Ectodermal cell (in vitro differentiated cells): ENCODE measurements around the gene C1orf232.

ENCODE experiments used
- H3K27ac ChIP-seq: 2 replicates; pipeline ENCODE4 v1.7.0; 2013; ENCODE audit warnings: mild to moderate bottlenecking, low read depth, low read length; ENCODE audit not compliant: insufficient read depth, poor library complexity, severe bottlenecking
- H3K27me3 ChIP-seq: 2 replicates; pipeline ENCODE4 v1.7.0; 2013; ENCODE audit warnings: mild to moderate bottlenecking, low read length; ENCODE audit not compliant: insufficient read depth, control insufficient read depth, poor library complexity, severe bottlenecking
- H3K36me3 ChIP-seq: one replicate; pipeline ENCODE4 v1.7.0; 2013; ENCODE audit warnings: low read length; ENCODE audit not compliant: control insufficient read depth, insufficient read depth
- H3K4me1 ChIP-seq: one replicate; pipeline ENCODE4 v1.7.0; 2013; ENCODE audit warnings: low read length; ENCODE audit not compliant: control insufficient read depth, insufficient read depth
- H3K4me3 ChIP-seq: 2 replicates; pipeline ENCODE4 v1.7.0; 2013; ENCODE audit warnings: low read depth, low read length, control low read depth; ENCODE audit not compliant: insufficient read depth
- H3K9me3 ChIP-seq: 2 replicates; pipeline ENCODE4 v1.7.0; 2013; ENCODE audit warnings: mild to moderate bottlenecking, low read length, moderate library complexity; ENCODE audit not compliant: control insufficient read depth
- WGBS, 2 experiments: methylation state at CpG; one replicate each; pipeline ENCODE4 v1.1.7; 2013; ENCODE audit warnings: missing lambda C conversion rate in 2 of 2; 5-methylcytosine and 5-hydroxymethylcytosine counted together

The C1orf232 gene

GRCh38 chr1:26138974-26139558 lies 29.7 kb downstream of the C1orf232 start:
- Histone ChIP-seq H3K27me3 (no peaks in the 10 kb centered on the region), H3K36me3 (no peaks in the 10 kb centered on the region), H3K27ac (no peak overlapping the region), H3K4me3 (no peak overlapping the region), H3K4me1 (no peaks in the 10 kb centered on the region), H3K9me3 (no peaks in the 10 kb centered on the region)
- WGBS, 2 experiments, result 83 to 86% methylated on average over 3 of the region's 3 CpGs

DNA sequence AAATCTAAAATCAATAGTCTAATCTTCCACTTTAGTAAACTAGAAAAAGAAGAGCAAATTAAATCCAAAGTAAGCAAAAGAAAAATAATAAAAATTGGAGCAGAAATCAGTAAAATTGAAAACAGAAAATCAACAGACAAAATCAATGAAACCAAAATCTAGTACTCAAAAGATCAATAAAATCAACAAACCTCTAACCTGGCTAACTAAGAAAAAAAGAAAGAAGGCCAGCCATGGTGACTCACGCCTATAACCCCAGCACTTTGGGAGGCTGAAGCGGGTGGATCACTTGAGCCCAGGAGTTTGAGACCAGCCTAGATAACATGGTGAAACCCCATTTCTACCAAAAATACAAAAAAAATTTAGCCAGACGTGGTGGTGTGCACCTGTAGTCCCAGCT lies 34.3 kb downstream of the C1orf232 start:
- Histone ChIP-seq H3K9me3 (no peaks in the 10 kb centered on the region), H3K36me3 (no peaks in the 10 kb centered on the region), H3K27ac (no peak overlapping the region), H3K27me3 (no peaks in the 10 kb centered on the region), H3K4me1 (no peaks in the 10 kb centered on the region), H3K4me3 (no peak overlapping the region)
- WGBS, 2 experiments, result 88 to 93% methylated on average over 3 of the region's 3 CpGs

DNA sequence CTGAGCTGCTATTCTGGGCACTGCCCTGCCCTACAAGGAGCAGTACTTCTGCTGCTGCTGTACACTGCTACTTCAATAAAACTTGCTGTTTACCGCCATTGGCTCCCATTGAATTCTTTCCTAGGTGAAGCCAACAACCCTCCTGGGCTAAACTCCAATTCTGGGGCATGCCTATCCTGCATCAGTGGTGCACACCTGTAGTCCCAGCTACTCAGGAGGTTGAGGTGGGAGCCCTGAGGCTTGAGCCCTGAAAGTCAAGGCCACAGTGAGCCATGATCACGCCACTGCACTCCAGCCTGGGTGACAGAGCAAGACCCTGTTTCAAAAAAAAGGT lies 36.0 kb downstream of the C1orf232 start:
- WGBS, 2 experiments, result 85 to 91% methylated on average over 2 of the region's 2 CpGs
- H3K4me3 ChIP-seq, result no peak overlapping the region
- H3K36me3 ChIP-seq, result no peaks in the 10 kb centered on the region
- no peaks in the 10 kb centered on the region for H3K27me3 ChIP-seq
- no peaks in the 10 kb centered on the region for H3K9me3 ChIP-seq
- H3K4me1 ChIP-seq, result no peaks in the 10 kb centered on the region
- no peak overlapping the region for H3K27ac ChIP-seq

DNA sequence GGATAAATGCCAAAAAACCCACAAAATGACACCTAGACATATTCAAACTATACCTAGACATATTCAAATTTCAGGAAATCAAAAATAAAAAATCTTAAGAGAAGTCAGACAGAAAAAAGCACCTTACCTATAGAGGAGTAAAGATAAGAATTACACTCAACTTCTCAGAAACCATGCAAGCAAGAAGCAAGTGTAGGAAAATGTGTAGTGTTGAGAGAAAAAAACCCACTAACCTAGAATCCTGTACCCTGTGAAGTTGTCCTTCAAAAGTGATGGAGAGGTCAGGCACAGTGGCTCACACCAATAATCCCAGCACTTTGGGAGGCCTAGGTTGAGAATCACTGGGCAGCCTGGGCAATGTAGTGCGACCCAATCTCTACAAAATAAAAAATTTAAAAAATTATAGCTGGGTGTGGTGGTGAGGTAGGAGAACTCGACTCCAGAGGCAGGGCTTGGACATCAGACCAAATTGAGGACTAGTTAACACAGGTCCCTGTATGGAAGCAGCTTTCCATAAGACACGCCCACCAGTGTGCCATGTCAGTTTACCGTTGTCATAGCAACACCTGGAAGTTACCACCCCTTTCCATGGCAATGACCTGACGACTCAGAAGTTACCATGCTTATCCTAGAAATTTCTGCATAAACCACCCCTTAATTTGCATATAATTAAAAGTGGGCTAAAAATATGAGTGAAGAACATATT lies 36.5 kb downstream of the C1orf232 start:
- no peaks in the 10 kb centered on the region for H3K4me1 ChIP-seq
- H3K27me3 ChIP-seq, result no peaks in the 10 kb centered on the region
- H3K9me3 ChIP-seq, result no peaks in the 10 kb centered on the region
- 73 to 83% methylated on average over 4 of the region's 5 CpGs for WGBS, 2 experiments
- no peak overlapping the region for H3K27ac ChIP-seq
- H3K4me3 ChIP-seq, result no peak overlapping the region
- no peaks in the 10 kb centered on the region for H3K36me3 ChIP-seq

DNA sequence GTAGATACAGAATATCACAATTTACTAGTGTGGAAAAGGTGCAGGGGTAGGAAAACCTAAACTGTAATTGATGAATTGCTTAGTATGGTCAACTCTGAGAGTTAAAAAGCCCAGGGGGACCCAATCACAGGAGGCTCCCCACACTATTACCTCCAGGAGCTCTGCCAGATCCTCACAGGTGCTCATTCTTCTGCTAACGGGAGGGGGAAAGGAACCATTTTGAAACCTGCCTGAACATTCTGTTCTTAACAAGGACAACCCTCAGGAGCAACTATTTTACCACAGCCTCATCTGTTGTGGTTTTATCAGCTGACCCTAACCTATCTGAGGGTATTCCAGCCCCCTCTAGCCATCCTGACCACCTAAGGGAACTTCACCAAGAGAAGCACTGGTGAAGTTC lies 38.1 kb downstream of the C1orf232 start:
- H3K4me3 ChIP-seq, result no peak overlapping the region
- no peaks in the 10 kb centered on the region for H3K27me3 ChIP-seq
- 65 to 80% methylated on average over 1 of the region's 1 CpG for WGBS, 2 experiments
- H3K36me3 ChIP-seq, result no peaks in the 10 kb centered on the region
- no peaks in the 10 kb centered on the region for H3K4me1 ChIP-seq
- no peak overlapping the region for H3K27ac ChIP-seq
- H3K9me3 ChIP-seq, result no peaks in the 10 kb centered on the region

DNA sequence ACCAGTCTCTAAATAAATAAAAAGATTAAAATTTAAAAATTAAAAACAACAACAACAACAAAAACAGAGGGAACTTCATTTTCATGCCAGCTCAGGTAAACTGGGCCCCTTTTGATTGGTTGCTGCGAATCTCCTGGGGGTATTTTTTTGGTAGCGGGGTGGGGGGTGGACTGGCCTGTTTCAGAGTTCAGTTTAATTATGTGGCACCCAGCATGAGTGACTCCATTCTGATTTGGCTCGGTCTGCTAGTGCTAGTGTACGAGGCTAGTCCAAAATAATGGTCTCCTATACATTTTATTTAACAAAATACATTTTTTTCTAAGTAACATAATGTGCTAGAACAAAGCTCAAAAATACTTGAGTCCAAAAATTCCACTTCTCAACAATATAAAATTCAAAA lies 39.0 kb downstream of the C1orf232 start:
- no peaks in the 10 kb centered on the region for H3K4me1 ChIP-seq
- no peaks in the 10 kb centered on the region for H3K27me3 ChIP-seq
- no peak overlapping the region for H3K27ac ChIP-seq
- no peaks in the 10 kb centered on the region for H3K36me3 ChIP-seq
- 89% methylated on average over 3 to 4 of the region's 4 CpGs for WGBS, 2 experiments
- H3K4me3 ChIP-seq, result no peak overlapping the region
- no peaks in the 10 kb centered on the region for H3K9me3 ChIP-seq

DNA sequence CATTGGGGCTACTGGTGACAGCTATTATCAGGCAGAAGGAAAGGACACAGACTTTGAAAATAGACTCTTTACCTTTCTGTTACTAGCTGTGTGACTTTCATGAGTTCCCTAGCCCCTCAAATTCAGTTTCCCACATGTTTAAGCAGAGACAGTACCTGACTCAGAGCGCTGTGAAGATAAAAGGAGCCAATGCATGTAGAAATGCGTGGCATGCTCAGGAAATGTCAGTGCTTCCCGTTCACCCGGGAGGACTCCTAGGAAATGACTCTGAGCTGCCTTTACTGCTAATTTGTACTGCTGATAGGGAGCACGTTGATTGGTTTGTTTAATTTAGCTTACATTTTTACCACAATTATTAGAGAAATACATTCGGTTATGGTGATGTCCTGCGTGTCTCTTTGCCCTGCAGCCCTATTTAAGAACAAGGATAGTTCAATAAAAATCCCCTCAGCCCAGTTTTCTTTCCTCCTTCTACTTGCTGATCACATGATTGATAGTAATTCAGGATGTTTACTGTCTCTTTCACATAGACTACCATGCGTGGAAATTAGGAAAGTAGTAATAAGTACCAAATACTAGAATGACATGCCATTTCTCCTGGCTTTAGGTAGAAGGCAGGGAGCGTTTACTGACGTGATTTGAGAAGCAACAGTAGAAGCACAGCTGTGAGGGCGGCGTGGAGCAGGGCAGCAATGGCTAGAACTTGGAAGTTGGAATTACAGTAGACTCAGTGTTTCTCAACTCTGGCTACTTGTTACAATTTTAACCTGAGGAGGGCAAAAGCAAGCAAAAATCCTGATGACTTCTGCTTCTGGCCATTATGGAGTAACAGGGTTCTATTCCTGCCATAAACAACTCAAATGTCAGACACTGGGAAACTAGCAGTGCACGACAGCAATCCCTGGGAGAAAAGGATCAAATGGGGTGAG lies 41.3 kb downstream of the C1orf232 start:
- Histone ChIP-seq H3K9me3 (no peaks in the 10 kb centered on the region), H3K36me3 (no peaks in the 10 kb centered on the region), H3K27ac (no peak overlapping the region), H3K4me1 (no peaks in the 10 kb centered on the region), H3K27me3 (no peaks in the 10 kb centered on the region), H3K4me3 (no peak overlapping the region)
- WGBS, 2 experiments, result 71 to 75% methylated on average over 13 of the region's 13 CpGs

DNA sequence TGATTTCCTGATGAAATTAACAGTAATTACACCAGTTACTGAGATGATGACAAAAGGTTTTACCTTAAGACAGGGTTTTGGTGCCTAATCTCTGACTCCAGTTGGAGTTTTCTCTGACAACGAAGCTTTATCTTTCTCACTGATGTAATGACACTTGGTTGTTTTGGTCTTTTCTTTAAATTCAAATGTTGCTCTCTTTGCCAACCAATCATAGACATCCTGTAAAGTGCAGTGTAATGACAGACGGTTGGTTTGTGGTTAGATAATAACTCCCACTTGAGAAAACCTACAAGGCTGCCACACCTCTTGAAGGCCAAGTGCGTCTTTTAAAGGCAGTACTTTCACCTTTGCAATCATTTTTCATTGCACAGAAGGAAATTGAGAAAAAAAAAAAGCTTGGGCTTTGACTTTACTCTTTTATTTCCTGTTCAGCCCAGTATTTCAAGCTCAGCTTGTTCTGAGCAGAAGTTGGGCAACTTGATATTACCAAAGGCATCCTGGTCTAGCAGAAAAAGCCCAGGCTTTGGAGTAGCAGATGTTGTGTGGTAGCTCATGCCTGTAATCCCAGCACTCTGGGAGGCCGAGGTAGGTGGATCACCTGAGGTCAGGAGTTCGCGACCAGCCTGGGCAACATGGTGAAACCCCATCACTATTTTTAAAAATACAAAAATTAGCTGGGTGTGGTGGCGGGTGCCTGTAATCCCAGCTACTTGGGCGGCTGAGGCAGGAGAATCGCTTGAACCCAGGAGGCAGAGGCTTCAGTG lies 42.3 kb downstream of the C1orf232 start:
- no peak overlapping the region for H3K27ac ChIP-seq
- 80 to 85% methylated on average over 9 of the region's 9 CpGs for WGBS, 2 experiments
- no peaks in the 10 kb centered on the region for H3K4me1 ChIP-seq
- H3K36me3 ChIP-seq, result no peaks in the 10 kb centered on the region
- no peaks in the 10 kb centered on the region for H3K9me3 ChIP-seq
- no peak overlapping the region for H3K4me3 ChIP-seq
- H3K27me3 ChIP-seq, result no peaks in the 10 kb centered on the region

- Histone ChIP-seq H3K4me1 (no peaks in the 10 kb centered on the region), H3K27me3 (no peaks in the 10 kb centered on the region), H3K27ac (no peak overlapping the region), H3K36me3 (no peaks in the 10 kb centered on the region), H3K9me3 (no peaks in the 10 kb centered on the region), H3K4me3 (no peak overlapping the region)
- WGBS, 2 experiments, result 92% methylated on average over 1 of the region's 1 CpG; no CpG with 5 or more reads in 1 of the 2 experiments
Measured at GRCh38 chr1:26125946-26126320, 42.8 kb downstream of the C1orf232 start.

DNA sequence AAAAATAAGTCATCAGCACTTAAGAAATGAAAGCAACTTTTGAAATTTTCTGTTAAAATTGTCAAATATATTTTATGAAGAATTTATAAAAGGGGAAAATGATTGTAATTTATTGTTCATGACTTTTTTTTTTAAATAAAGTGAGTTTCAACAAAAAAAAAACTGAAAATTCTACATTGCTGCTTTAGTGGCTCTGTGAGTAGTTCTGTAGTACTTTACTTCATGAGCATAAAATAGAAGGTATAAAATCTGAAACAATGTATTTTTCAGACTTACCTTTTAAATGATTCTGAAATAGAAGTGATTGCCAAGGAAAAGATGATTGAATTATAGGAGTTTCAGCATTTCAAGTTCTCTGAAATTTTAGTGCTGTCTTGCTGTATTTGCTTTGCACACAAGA lies 43.4 kb downstream of the C1orf232 start:
- Histone ChIP-seq H3K9me3 (no peaks in the 10 kb centered on the region), H3K4me3 (no peak overlapping the region), H3K4me1 (no peaks in the 10 kb centered on the region), H3K27ac (no peak overlapping the region), H3K36me3 (no peaks in the 10 kb centered on the region), H3K27me3 (no peaks in the 10 kb centered on the region)
